H1 (cell line): ENCODE results near the gene OBSCN. TPM values are rescaled to one million over a fixed set of nuclear protein-coding genes. Genes with fewer than 3 reads are reported as not detected.

Experiments used
- CTCF ChIA-PET: fragments of 300-600 bp; sonication (Branson Sonifier 250); formaldehyde crosslinking; loops from one replicate; lab custom pipeline; 2021; ENCODE audit not compliant: partially characterized antibody; lab: Charles Lee
- POLR2A ChIA-PET: fragments of 300-600 bp; sonication (Branson Sonifier 250); formaldehyde crosslinking; loops from one replicate; lab custom pipeline; 2021; ENCODE audit warnings: inconsistent platforms; ENCODE audit not compliant: partially characterized antibody; lab: Charles Lee
- DNase-seq, 2 experiments: peaks; one replicate each; pipeline versions ENCODE4 v3.0.0 to v3.0.0-alpha.2; 2010 to 2022; ENCODE audit warnings: low spot score in 2 of 2, low read depth in 1 of 2, mixed read lengths in 1 of 2
- FAIRE-seq: peaks from 2 replicates; lab custom pipeline; 2011; peaks lifted over from hg19 to GRCh38; lab: Jason Lieb, UNC
- H2AFZ ChIP-seq: 2 replicates; pipeline ENCODE4 v1.8.1; 2012; ENCODE audit warnings: low read length, inconsistent platforms
- H2AK5ac ChIP-seq: 2 replicates; pipeline ENCODE4 v1.6.1; 2013; ENCODE audit warnings: low read depth, low read length
- H2BK120ac ChIP-seq: replicated peaks from 2 replicates; pipeline ENCODE3; 2013; ENCODE audit warnings: low read depth, low read length, inconsistent platforms
- H2BK12ac ChIP-seq: 2 replicates; pipeline ENCODE4 v1.6.1; 2013; ENCODE audit warnings: low read depth, low read length
- H2BK15ac ChIP-seq: 2 replicates; pipeline ENCODE4 v1.6.1; 2013; ENCODE audit warnings: low read length
- H2BK20ac ChIP-seq: 2 replicates; pipeline ENCODE4 v1.6.1; 2013; ENCODE audit warnings: low read length
- H2BK5ac ChIP-seq: 2 replicates; pipeline ENCODE4 v1.6.1; 2013; ENCODE audit warnings: low read depth, low read length
- H3K14ac ChIP-seq: 2 replicates; pipeline ENCODE4 v1.6.1; 2013; ENCODE audit warnings: inconsistent platforms; ENCODE audit not compliant: insufficient read length
- H3K18ac ChIP-seq: 2 replicates; pipeline ENCODE4 v1.6.1; 2013; ENCODE audit warnings: low read length; ENCODE audit errors: extremely low read depth
- H3K23ac ChIP-seq: 2 replicates; pipeline ENCODE4 v1.6.1; 2013; ENCODE audit warnings: inconsistent platforms; ENCODE audit not compliant: insufficient read length
- H3K23me2 ChIP-seq: 2 replicates; pipeline ENCODE4 v1.6.1; 2013; ENCODE audit warnings: low read depth, low read length
- H3K27ac ChIP-seq: 2 replicates; pipeline ENCODE4 v1.6.1; 2011; ENCODE audit warnings: low read depth, low read length, inconsistent platforms
- H3K27me3 ChIP-seq, 4 experiments: replicated peaks in 1 of 4; 1 replicate in 1 of 4; 2 replicates in 3 of 4; pipeline versions ENCODE4 v1.6.1 to v1.8.1; 2011 to 2013; ENCODE audit warnings: low read length in 3 of 4, mild to moderate bottlenecking in 3 of 4, inconsistent platforms in 2 of 4, mixed read lengths in 2 of 4, moderate library complexity in 1 of 4; ENCODE audit not compliant: control insufficient read depth in 3 of 4, insufficient read depth in 3 of 4; ENCODE audit errors: extremely low read depth in 1 of 4
- H3K36me3 ChIP-seq, 4 experiments: 2 replicates each; pipeline versions ENCODE4 v1.6.1 to v1.8.1; 2011 to 2013; ENCODE audit warnings: mild to moderate bottlenecking in 4 of 4, low read length in 3 of 4, moderate library complexity in 2 of 4, control low read depth in 1 of 4, inconsistent platforms in 1 of 4; ENCODE audit not compliant: insufficient read depth in 4 of 4, control insufficient read depth in 2 of 4
- H3K4ac ChIP-seq: replicated peaks from 2 replicates; pipeline ENCODE3; 2013; ENCODE audit warnings: low read length, low read depth, mixed read lengths, inconsistent platforms; ENCODE audit not compliant: insufficient read length
- H3K4me1 ChIP-seq, 4 experiments: replicated peaks in 1 of 4; 1 replicate in 1 of 4; 2 replicates in 3 of 4; pipeline versions ENCODE4 v1.6.1 to v1.8.1; 2011 to 2013; ENCODE audit warnings: low read length in 3 of 4, inconsistent platforms in 2 of 4, mixed read lengths in 1 of 4; ENCODE audit not compliant: insufficient read depth in 4 of 4, control insufficient read depth in 3 of 4
- H3K4me2 ChIP-seq, 2 experiments: 2 replicates each; pipeline versions ENCODE4 v1.6.1 to v1.8.1; 2011 to 2013; ENCODE audit warnings: low read depth in 2 of 2, low read length in 2 of 2, control low read depth in 1 of 2, inconsistent platforms in 1 of 2, mild to moderate bottlenecking in 1 of 2; ENCODE audit not compliant: insufficient read depth in 1 of 2
- H3K4me3 ChIP-seq, 4 experiments: fragments of 200-600, 300-600 bp in 1 of 4; sonication (generic), shearing (Covaris generic), sonication (Bioruptor Twin) in 1 of 4; 2 replicates each; pipeline versions ENCODE4 v1.5.1 to v1.8.1; 2011 to 2016; ENCODE audit warnings: low read length in 4 of 4, low read depth in 3 of 4, control low read depth in 2 of 4, inconsistent platforms in 2 of 4, mild to moderate bottlenecking in 2 of 4, mixed read lengths in 1 of 4, moderate library complexity in 1 of 4; ENCODE audit not compliant: insufficient read depth in 2 of 4; ENCODE audit errors: extremely low read depth in 1 of 4
- H3K56ac ChIP-seq: replicated peaks from 2 replicates; pipeline ENCODE3; 2013; ENCODE audit warnings: low read depth, mild to moderate bottlenecking, mixed read lengths, low read length, inconsistent platforms; ENCODE audit not compliant: insufficient read length
- H3K79me1 ChIP-seq: 2 replicates; pipeline ENCODE4 v1.6.1; 2013; ENCODE audit warnings: low read depth, low read length, control low read depth
- H3K79me2 ChIP-seq, 2 experiments: 2 replicates each; pipeline versions ENCODE4 v1.6.1 to v1.8.1; 2012 to 2013; ENCODE audit warnings: low read length in 2 of 2, mild to moderate bottlenecking in 2 of 2, inconsistent platforms in 1 of 2; ENCODE audit not compliant: insufficient read depth in 2 of 2, control insufficient read depth in 1 of 2
- H3K9ac ChIP-seq, 4 experiments: replicated peaks in 1 of 4; 1 replicate in 1 of 4; 2 replicates in 3 of 4; pipeline versions ENCODE4 v1.6.1 to v1.8.1; 2011 to 2013; ENCODE audit warnings: low read depth in 3 of 4, low read length in 3 of 4, control low read depth in 2 of 4, mild to moderate bottlenecking in 2 of 4, moderate library complexity in 2 of 4, inconsistent platforms in 1 of 4; ENCODE audit errors: extremely low read depth in 1 of 4
- H3K9me3 ChIP-seq, 2 experiments: 2 replicates each; pipeline versions ENCODE4 v1.6.1 to v1.8.1; 2012 to 2013; ENCODE audit warnings: mild to moderate bottlenecking in 2 of 2, moderate library complexity in 2 of 2, control low read depth in 1 of 2, inconsistent platforms in 1 of 2, low read depth in 1 of 2, low read length in 1 of 2, mixed read lengths in 1 of 2; ENCODE audit not compliant: insufficient read depth in 2 of 2
- H4K20me1 ChIP-seq, 2 experiments: replicated peaks in 1 of 2; 2 replicates each; pipeline versions ENCODE3 to v1.8.1; 2011 to 2013; ENCODE audit warnings: inconsistent platforms in 2 of 2, low read length in 2 of 2, mild to moderate bottlenecking in 1 of 2; ENCODE audit not compliant: insufficient read depth in 2 of 2, control insufficient read depth in 1 of 2
- H4K5ac ChIP-seq: 2 replicates; pipeline ENCODE4 v1.6.1; 2013; ENCODE audit warnings: low read length, low read depth, mixed read lengths, inconsistent platforms; ENCODE audit not compliant: insufficient read length
- H4K8ac ChIP-seq: 2 replicates; pipeline ENCODE4 v1.8.0; 2013; ENCODE audit warnings: mild to moderate bottlenecking, moderate library complexity, low read length, inconsistent platforms; ENCODE audit not compliant: insufficient read depth; ENCODE audit errors: extremely low read depth
- H4K91ac ChIP-seq: replicated peaks from 2 replicates; pipeline ENCODE3; 2013; ENCODE audit warnings: low read length, mixed read lengths, inconsistent platforms; ENCODE audit not compliant: insufficient read length
- CEBPB ChIP-seq: IDR thresholded peaks from 2 replicates; pipeline ENCODE4 v1.6.1; 2012; ENCODE audit warnings: low read depth, low read length
- GTF2F1 ChIP-seq: IDR thresholded peaks from 2 replicates; pipeline ENCODE4 v1.6.1; 2012; ENCODE audit warnings: low read depth, low read length, improper control_type of control experiment, borderline replicate concordance
- KDM4A ChIP-seq: IDR thresholded peaks from one replicate; pipeline ENCODE4 v1.7.1; 2012; ENCODE audit warnings: low read depth, mild to moderate bottlenecking, moderate library complexity, low read length, inconsistent platforms; ENCODE audit not compliant: severe bottlenecking
- RXRA ChIP-seq: IDR thresholded peaks from 2 replicates; pipeline ENCODE4 v1.6.1; 2011; ENCODE audit warnings: low read depth, mild to moderate bottlenecking, low read length, moderate library complexity; ENCODE audit not compliant: insufficient read depth
- SP4 ChIP-seq: IDR thresholded peaks from 2 replicates; pipeline ENCODE4 v1.6.1; 2012; ENCODE audit warnings: low read length, inconsistent platforms
- SRF ChIP-seq: IDR thresholded peaks from 2 replicates; pipeline ENCODE4 v1.6.1; 2011; ENCODE audit warnings: mild to moderate bottlenecking, low read depth, low read length, moderate library complexity
- WGBS, 2 experiments: shearing (Covaris generic) in 1 of 2; methylation state at CpG; one replicate each; pipeline versions ENCODE4 v1.1.6 to v1.1.7; 2013 to 2015; ENCODE audit warnings: low lambda C conversion rate in 2 of 2, mixed read lengths in 2 of 2, inconsistent platforms in 1 of 2, low coverage in 1 of 2, missing lambda C conversion rate in 1 of 2; ENCODE audit not compliant: insufficient replicate concordance in 2 of 2, insufficient coverage in 1 of 2, insufficient read length in 1 of 2; ENCODE audit errors: extremely low coverage in 1 of 2, missing lambda C conversion rate in 1 of 2; 5-methylcytosine and 5-hydroxymethylcytosine counted together
- polyA plus RNA-seq, 7 experiments: library from polyadenylated mRNA; depleted of rRNA in 3 of 7; stranded (reverse) in 5 of 7; unstranded in 2 of 7; fragments of >200 nt in 5 of 7; fragments of 200-250 nt in 2 of 7; gene quantifications; 1 replicate in 5 of 7; 2 replicates in 1 of 7; 4 replicates in 1 of 7; pipeline versions ENCODE4 v1.2.1 to v1.2.3, GENCODE V29; 2011 to 2013; ENCODE audit warnings: missing spikeins in 2 of 7, mixed read lengths in 2 of 7
- total RNA-seq: library from RNA; stranded (reverse); fragmentation: NEBNext Ultra II Directional; extraction: Animal tissue kit (Norgen Biotek cat#: 25700); gene quantifications from 2 replicates; pipeline ENCODE4 v1.2.1, GENCODE V29; 2021

Gene OBSCN
- total and polyA plus RNA-seq, 2 of the 8 experiments (the other 6 are each of a cell fraction or from before 2014, with no cell fraction given): 7.5 to 28.4 TPM

DNA sequence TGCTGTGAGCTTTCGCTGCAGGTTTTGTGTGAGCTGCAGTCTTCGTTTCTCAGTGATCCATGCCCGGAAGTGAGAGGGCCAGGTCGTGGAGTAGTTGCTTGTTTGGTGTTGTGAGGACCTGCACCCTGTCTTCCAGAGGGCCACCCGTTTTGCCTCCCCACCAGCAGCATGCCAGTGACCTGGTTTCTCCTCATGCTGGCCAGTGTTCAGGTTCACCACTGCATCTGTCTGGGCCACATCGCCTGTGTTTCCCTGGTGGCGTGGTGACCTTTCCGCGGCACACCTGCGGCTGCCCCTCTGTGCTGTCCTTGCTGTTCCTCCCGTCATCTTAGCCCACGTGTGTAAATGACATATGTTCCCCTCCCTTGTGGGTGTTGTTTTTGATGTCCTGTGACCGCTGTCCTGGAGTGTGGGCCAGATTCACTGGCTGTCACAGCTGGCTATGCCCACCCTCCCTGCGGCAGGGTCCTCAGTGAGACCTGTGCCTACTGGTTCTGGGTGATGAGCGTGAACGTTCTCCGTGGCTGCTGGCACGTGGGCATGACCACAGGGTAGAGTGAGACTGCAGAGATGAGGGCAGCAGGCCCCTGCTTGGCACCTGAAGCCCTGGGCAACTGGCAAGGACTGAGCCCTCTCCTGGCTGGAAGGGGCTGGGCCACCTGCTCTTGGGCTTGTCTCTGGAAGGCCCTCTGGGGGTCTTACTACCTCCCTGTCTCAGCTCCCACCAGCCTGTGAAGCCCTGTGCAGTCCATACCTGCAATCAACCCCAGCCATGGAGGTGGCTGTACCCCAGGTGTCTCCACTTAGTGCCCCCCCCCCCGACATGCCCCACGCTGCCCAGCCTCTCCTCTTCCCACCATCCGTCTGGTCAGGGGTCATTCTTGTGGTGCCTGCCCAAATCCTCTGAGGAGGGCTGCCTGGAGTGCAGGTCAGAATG lies 35.0 kb upstream of the OBSCN start:
- H3K4ac ChIP-seq: no peak overlapping the region
- TF ChIP-seq SP4 (no peak), CEBPB (no peak), SRF (no peak), GTF2F1 (no peak), KDM4A (no peak), RXRA (no peak)
- TF ChIP-seq, all 59 proteins: peak for 0
- DNase-seq (no peak), FAIRE-seq (no peak)
- Histone ChIP-seq H2AK5ac (no peak overlapping the region), H4K8ac (no peak overlapping the region; the same call in 1 of the 2 replicates), H4K91ac (no peak overlapping the region), H3K18ac (no peak overlapping the region), H3K4me1 (peaks cover 0 to 6% (median 4%) of the 10 kb centered on the region in 4 experiments; a peak in 4 of 7 replicates), H2BK20ac (no peak overlapping the region), H3K79me2 (peaks cover 0 to 20% of the 10 kb centered on the region in 2 experiments; a peak in 2 of 4 replicates), H2AFZ (no peak overlapping the region), H4K5ac (no peak overlapping the region), H3K23me2 (peaks cover 2% of the 10 kb centered on the region; the same call in 1 of the 2 replicates), H3K27me3 (no peaks in the 10 kb centered on the region), H3K4me3 (no peak overlapping the region), H3K56ac (no peak overlapping the region), H2BK5ac (no peak overlapping the region), H3K79me1 (peaks cover 12% of the 10 kb centered on the region), H3K27ac (no peak overlapping the region), H3K36me3 (no peaks in the 10 kb centered on the region; a peak in 1 of 8 replicates), H2BK12ac (no peak overlapping the region; the same call in 1 of the 2 replicates), H3K9ac (no peak overlapping the region), H3K14ac (no peak overlapping the region), H3K4me2 (no peak overlapping the region; a peak in 1 of 4 replicates), H3K23ac (no peak overlapping the region), H2BK15ac (no peak overlapping the region), H3K9me3 (no peaks in the 10 kb centered on the region), H2BK120ac (no peak overlapping the region), H4K20me1 (peaks cover 8 to 22% of the 10 kb centered on the region in 2 experiments)
- 88% methylated on average over 18 of the region's 21 CpGs; no CpG with 5 or more reads in 1 of the 2 experiments for WGBS, 2 experiments
- ChIA-PET POLR2A (interaction anchor here (1.0 to 2.0 kb wide), 2 partner anchors 7 to 33 kb away, joined by 4 to 17 read pairs; partner anchors contain the start of gene IBA57), CTCF (interaction anchor here (0.8 to 2.0 kb wide), 4 partner anchors 10 to 170 kb away, joined by 3 to 8 read pairs (median 4); no protein-coding TSS in a partner anchor)
